Panc1 (cell line): Measurements from ENCODE around the gene ADARB2. TPM values are rescaled to one million over a fixed set of nuclear protein-coding genes. Genes with fewer than 3 reads are reported as not detected.

ENCODE experiments used
- ATAC-seq: fragments of 200-7000 bp; cut with Tn5 transposase; 2 replicates; pipeline ENCODE4 v1.9.1; 2020; ENCODE audit warnings: mild to moderate bottlenecking, moderate library complexity
- BruUV-seq: library from RNA; stranded (reverse); fragments of 400-500 nt; replicated peaks from 2 replicates; lab custom pipeline; 2021; lab: Mats Ljungman, UMichigan
- CTCF ChIA-PET: fragments of 300-600 bp; sonication (Branson Sonifier 250); formaldehyde crosslinking; loops from one replicate; lab custom pipeline; 2022; ENCODE audit warnings: antibody characterized with exemption; lab: Charles Lee
- POLR2A ChIA-PET: fragments of 300-600 bp; sonication (Branson Sonifier 250); formaldehyde crosslinking; loops from one replicate; lab custom pipeline; 2022; ENCODE audit warnings: antibody characterized with exemption; lab: Charles Lee
- DNase-seq: peaks from one replicate; pipeline ENCODE4 v3.0.0-alpha.2; 2010; ENCODE audit warnings: low read depth, low spot score
- H3K27ac ChIP-seq: 2 replicates; pipeline ENCODE4 v1.5.1; 2011; ENCODE audit warnings: mild to moderate bottlenecking, low read length, inconsistent platforms
- H3K27me3 ChIP-seq: fragments of 200-500 bp; sonication (Bioruptor generic); 2 replicates; pipeline ENCODE4 v1.6.0; 2014; ENCODE audit warnings: low read length, inconsistent platforms; ENCODE audit not compliant: control insufficient read depth, insufficient read depth
- H3K36me3 ChIP-seq: fragments of 200-500 bp; sonication (Bioruptor generic); 2 replicates; pipeline ENCODE4 v1.5.1; 2014; ENCODE audit warnings: inconsistent platforms, mild to moderate bottlenecking, low read length, moderate library complexity; ENCODE audit not compliant: control insufficient read depth, insufficient read depth
- H3K4me1 ChIP-seq: 2 replicates; pipeline ENCODE4 v1.5.1; 2011; ENCODE audit warnings: inconsistent platforms, mild to moderate bottlenecking, low read length, moderate library complexity; ENCODE audit not compliant: control insufficient read depth, insufficient read depth
- H3K4me3 ChIP-seq, 2 experiments: 2 replicates each; pipeline ENCODE4 v1.5.1; 2011 to 2012; ENCODE audit warnings: low read depth in 2 of 2, low read length in 2 of 2, mild to moderate bottlenecking in 2 of 2, inconsistent platforms in 1 of 2, moderate library complexity in 1 of 2
- H3K9me3 ChIP-seq: fragments of 200-500 bp; sonication (Bioruptor generic); 2 replicates; pipeline ENCODE4 v1.5.1; 2014; ENCODE audit warnings: low read depth, mild to moderate bottlenecking, inconsistent platforms, low read length, moderate library complexity; ENCODE audit not compliant: control insufficient read depth, insufficient read depth
- CTCF ChIP-seq: fragments of 450-650 bp; IDR thresholded peaks from 2 replicates; pipeline ENCODE4 v1.5.1; 2017; ENCODE audit warnings: mild to moderate bottlenecking
- POLR2AphosphoS5 ChIP-seq: IDR thresholded peaks from 2 replicates; pipeline ENCODE4 v1.6.1; 2012; ENCODE audit warnings: mild to moderate bottlenecking, low read depth, low read length, moderate library complexity
- REST ChIP-seq, 2 experiments: IDR thresholded peaks; 2 replicates each; pipeline ENCODE4 v1.6.1; 2011 to 2012; ENCODE audit warnings: low read depth in 2 of 2, control low read depth in 1 of 2, low read length in 1 of 2, mild to moderate bottlenecking in 1 of 2, moderate library complexity in 1 of 2; ENCODE audit not compliant: insufficient read depth in 1 of 2
- SIN3A ChIP-seq: IDR thresholded peaks from 2 replicates; pipeline ENCODE4 v1.6.1; 2012; ENCODE audit warnings: low read depth, mild to moderate bottlenecking, low read length, moderate library complexity, borderline replicate concordance; ENCODE audit not compliant: insufficient read depth
- TCF7L2 ChIP-seq: IDR thresholded peaks from 2 replicates; pipeline ENCODE4 v1.6.1; 2011; ENCODE audit warnings: mild to moderate bottlenecking, low read depth, low read length, inconsistent platforms
- in situ Hi-C: cut with HindIII; loops from 2 replicates; pipeline ENCODE4 v1.10.0; 2016; ENCODE audit warnings: low sequenced_read_pairs, low pct_unique_long_range_greater_than_20kb
- intact Hi-C: fragments of 100-400 bp; cut with micrococcal nuclease; formaldehyde crosslinking; loops from one replicate; pipeline ENCODE4 v1.10.0; 2022; ENCODE audit not compliant: unreplicated experiment
- total RNA-seq: library from RNA; stranded (reverse); gene quantifications from one replicate; pipeline ENCODE4 v1.2.1, GENCODE V29; 2021; ENCODE audit not compliant: unreplicated experiment

ADARB2 gene
- total RNA-seq, 1 experiment from 2014 or later = 0.31 TPM

GRCh38 chr10:1529806-1530413, 207.4 kb downstream of the ADARB2 start:
- in situ Hi-C loops = no loop called here
- no peak for DNase-seq
- BruUV-seq = no TSS peak
- Histone ChIP-seq H3K4me1 (no peaks in the 10 kb centered on the region), H3K4me3 (no peak overlapping the region), H3K9me3 (no peaks in the 10 kb centered on the region), H3K36me3 (no peaks in the 10 kb centered on the region), H3K27me3 (peaks cover 5% of the 10 kb centered on the region; the same call in 1 of the 2 replicates), H3K27ac (no peak overlapping the region)
- POLR2A ChIA-PET = no interaction called here
- ATAC-seq = no peak
- TF ChIP-seq TCF7L2 = no peak
- TF ChIP-seq REST (IDR thresholded peaks at IDR 0.05; ENCODE audit: insufficient read depth in 1 of 2, low read depth in 2 of 2, low read length in 1 of 2) = no peak
- no peak for TF ChIP-seq CTCF
- no peak for TF ChIP-seq POLR2AphosphoS5
- no peak for TF ChIP-seq SIN3A
- intact Hi-C loops = no loop called here
- CTCF ChIA-PET = no interaction called here

GRCh38 chr10:1527951-1528350, 209.4 kb downstream of the ADARB2 start:
- no peak for TF ChIP-seq SIN3A
- no peak for TF ChIP-seq REST (IDR thresholded peaks at IDR 0.05; ENCODE audit: insufficient read depth in 1 of 2, low read depth in 2 of 2, low read length in 1 of 2)
- no peak for TF ChIP-seq CTCF
- TF ChIP-seq POLR2AphosphoS5 = no peak
- TF ChIP-seq TCF7L2 = no peak
- CTCF ChIA-PET = no interaction called here
- DNase-seq (no peak), ATAC-seq (no peak)
- peaks cover 5% of the 10 kb centered on the region; the same call in 1 of the 2 replicates for H3K27me3 ChIP-seq
- intact Hi-C loops = no loop called here
- no peaks in the 10 kb centered on the region for H3K4me1 ChIP-seq
- no peaks in the 10 kb centered on the region for H3K9me3 ChIP-seq
- H3K27ac ChIP-seq = no peak overlapping the region
- H3K4me3 ChIP-seq = no peak overlapping the region
- no peaks in the 10 kb centered on the region for H3K36me3 ChIP-seq
- POLR2A ChIA-PET = no interaction called here
- in situ Hi-C loops = no loop called here
- no TSS peak for BruUV-seq
